Measurements from ENCODE around the gene OAS1. TPM values are rescaled to one million over a fixed set of nuclear protein-coding genes. Genes with fewer than 3 reads are reported as not detected.

Gene OAS1
- total and polyA plus RNA-seq, 2 of the 8 experiments (the other 6 are each of a cell fraction or from before 2014, with no cell fraction given): 0.23 TPM; not detected in 1

- TF ChIP-seq KDM1A (IDR thresholded peaks at IDR 0.05; ENCODE audit: borderline replicate concordance, low read length): no peak
- TF ChIP-seq EZH2 (IDR thresholded peaks at IDR 0.05; ENCODE audit: low read depth, low read length, severe bottlenecking): no peak
- TF ChIP-seq, protein P1, sequence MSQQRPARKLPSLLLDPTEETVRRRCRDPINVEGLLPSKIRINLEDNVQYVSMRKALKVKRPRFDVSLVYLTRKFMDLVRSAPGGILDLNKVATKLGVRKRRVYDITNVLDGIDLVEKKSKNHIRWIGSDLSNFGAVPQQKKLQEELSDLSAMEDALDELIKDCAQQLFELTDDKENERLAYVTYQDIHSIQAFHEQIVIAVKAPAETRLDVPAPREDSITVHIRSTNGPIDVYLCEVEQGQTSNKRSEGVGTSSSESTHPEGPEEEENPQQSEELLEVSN (IDR thresholded peaks at IDR 0.05): no peak
- no peak for TF ChIP-seq GTF2F1 (IDR thresholded peaks at IDR 0.05; ENCODE audit: borderline replicate concordance, low read depth, low read length)
- TF ChIP-seq RAD21 (IDR thresholded peaks at IDR 0.05 in 1 of 2, conservative IDR thresholded peaks at IDR 0.05 in 1 of 2; ENCODE audit: low read depth in 2 of 2, low read length in 2 of 2): no peak
- no peak for TF ChIP-seq CHD7 (IDR thresholded peaks at IDR 0.05; ENCODE audit: insufficient replicate concordance, low read length)
- TF ChIP-seq, protein P2, sequence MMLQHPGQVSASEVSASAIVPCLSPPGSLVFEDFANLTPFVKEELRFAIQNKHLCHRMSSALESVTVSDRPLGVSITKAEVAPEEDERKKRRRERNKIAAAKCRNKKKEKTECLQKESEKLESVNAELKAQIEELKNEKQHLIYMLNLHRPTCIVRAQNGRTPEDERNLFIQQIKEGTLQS (IDR thresholded peaks at IDR 0.05; ENCODE audit: insufficient read depth, low read depth, low read length): no peak
Measured at GRCh38 chr12:112919121-112919520, 12.4 kb downstream of the OAS1 start (continued).
